ENCODE measurements around the gene RASGEF1C. TPM values are rescaled to one million over a fixed set of nuclear protein-coding genes. Genes with fewer than 3 reads are reported as not detected.

Gene RASGEF1C
- total and polyA plus RNA-seq, 10 of the 15 experiments (the other 5 are each of a cell fraction or from before 2014, with no cell fraction given) = not detected

GRCh38 chr5:180139731-180140055, 69.3 kb downstream of the RASGEF1C start:
- Histone ChIP-seq H3K27me3 (replicated peaks in 1 of 2; ENCODE audit: control insufficient read depth in 2 of 2, insufficient read depth in 2 of 2, low read length in 1 of 2) (no peaks in the 10 kb centered on the region), H3K36me3 (ENCODE audit: control insufficient read depth in 2 of 2, insufficient read depth in 2 of 2, low read length in 1 of 2) (no peaks in the 10 kb centered on the region), H4K20me1 (ENCODE audit: control insufficient read depth, insufficient read depth) (no peaks in the 10 kb centered on the region), H3K27ac (ENCODE audit: control insufficient read depth, insufficient read depth) (no peak overlapping the region), H3K9me3 (replicated peaks; ENCODE audit: control insufficient read depth, insufficient read depth, low read length) (no peaks in the 10 kb centered on the region; the same call in 2 of the 3 replicates), H2AFZ (ENCODE audit: control insufficient read depth, low read depth, low read length) (no peak overlapping the region), H3K4me2 (ENCODE audit: control insufficient read depth, insufficient read depth) (no peak overlapping the region), H3K79me2 (ENCODE audit: control insufficient read depth, insufficient read depth, low read length) (no peaks in the 10 kb centered on the region), H3K9ac (ENCODE audit: control insufficient read depth, insufficient read depth, low read length) (no peak overlapping the region), H3K4me3 (no peak overlapping the region), H3K4me1 (ENCODE audit: control insufficient read depth, insufficient read depth, low read length) (no peaks in the 10 kb centered on the region)
- ChIA-PET POLR2A (no interaction called here), SMC1A (ENCODE audit: uncharacterized antibody, unreplicated experiment) (no interaction called here), RAD21 (ENCODE audit: unreplicated experiment) (no interaction called here), CTCF (no interaction called here)
- no peak for FAIRE-seq
- DNase-seq (ENCODE audit: low read depth, low spot score) = no peak
- no TSS peak for BruUV-seq (replicated peaks)
- in situ Hi-C loops (cut with MboI) (no loop called here), intact Hi-C loops (cut with micrococcal nuclease; ENCODE audit: unreplicated experiment) (no loop called here)
- 32% methylated on average over 6 of the region's 6 CpGs for whole genome bisulfite sequencing (ENCODE audit: insufficient coverage, insufficient replicate concordance, low lambda C conversion rate, missing lambda C conversion rate)
- no peak for ATAC-seq
- TF ChIP-seq MEF2A (IDR thresholded peaks at IDR 0.05; ENCODE audit: insufficient read depth, low read depth, low read length) (no peak), ZNF24 (IDR thresholded peaks at IDR 0.05) (no peak), CBFB (IDR thresholded peaks at IDR 0.05; ENCODE audit: low read depth) (no peak), NRF1 (conservative IDR thresholded peaks at IDR 0.05; ENCODE audit: low read depth, low read length) (no peak), RAD51 (IDR thresholded peaks at IDR 0.05) (no peak), JUNB (IDR thresholded peaks at IDR 0.05) (no peak), YBX1 (IDR thresholded peaks at IDR 0.05) (no peak), ESRRA (IDR thresholded peaks at IDR 0.05; ENCODE audit: low read length) (no peak), CHD1 (IDR thresholded peaks at IDR 0.05; ENCODE audit: low read depth, low read length) (no peak), SREBF2 (IDR thresholded peaks at IDR 0.05; ENCODE audit: low read length) (no peak), NFYA (IDR thresholded peaks at IDR 0.05; ENCODE audit: borderline replicate concordance, low read depth, low read length) (no peak), BCL3 (IDR thresholded peaks at IDR 0.05; ENCODE audit: borderline replicate concordance, insufficient read depth, low read depth, low read length, poor library complexity, severe bottlenecking) (no peak), ZNF592 (IDR thresholded peaks at IDR 0.05) (no peak), ZNF274 (IDR thresholded peaks at IDR 0.05; ENCODE audit: insufficient read depth, insufficient read length) (no peak), RAD21 (IDR thresholded peaks at IDR 0.05; ENCODE audit: insufficient read depth, low read depth, low read length) (no peak), SIX5 (IDR thresholded peaks at IDR 0.05; ENCODE audit: low read depth, low read length, severe bottlenecking) (no peak), ATF3 (IDR thresholded peaks at IDR 0.05; ENCODE audit: borderline replicate concordance, extremely low read depth, low read depth, low read length) (no peak), USF2 (IDR thresholded peaks at IDR 0.05; ENCODE audit: borderline replicate concordance, low read depth, low read length) (no peak)

Data from GM12878 (cell line).